Cardiac fibroblast (primary cell): Measurements from ENCODE around the gene CHST15.
"Not testable (repeated sequence)": the region's sequence is repeated elsewhere in the genome, so short reads cannot be mapped to it uniquely, and the experiment has no call there.

Experiments used
- DNase-seq, 2 donors: peaks; one replicate each; pipeline versions ENCODE4 v3.0.0 to v3.0.0-alpha.2; 2010; ENCODE audit warnings: low read depth in 2 of 2
- H3K4me3 ChIP-seq, 2 donors: replicated peaks in 1 of 2; 1 replicate in 1 of 2; 2 replicates in 1 of 2; pipeline ENCODE4 v1.5.1; 2011; ENCODE audit warnings: low read depth in 2 of 2, low read length in 2 of 2, mild to moderate bottlenecking in 2 of 2, moderate library complexity in 1 of 2
- CTCF ChIP-seq: IDR thresholded peaks from one replicate; pipeline ENCODE4 v1.5.1; 2011; ENCODE audit warnings: low read depth, mild to moderate bottlenecking, low read length, inconsistent platforms

CHST15 gene

GRCh38 chr10:124101351-124101750, 8.0 kb upstream of the CHST15 start:
- no peak overlapping the region for H3K4me3 ChIP-seq
- no peak for DNase-seq
- no peak for TF ChIP-seq CTCF

GRCh38 chr10:124100651-124101050, 7.3 kb upstream of the CHST15 start:
- not testable (repeated sequence) for DNase-seq

GRCh38 chr10:124100124-124100523, 6.7 kb upstream of the CHST15 start:
- H3K4me3 ChIP-seq: no peak overlapping the region
- no peak for TF ChIP-seq CTCF
- no peak for DNase-seq

More at GRCh38 chr10:124100651-124101050, 7.3 kb upstream of the CHST15 start:
- H3K4me3 ChIP-seq: not testable (repeated sequence)

- TF ChIP-seq CTCF: no peak
- no peak for DNase-seq
These were observed 6.2 kb upstream of the CHST15 start for GRCh38 chr10:124099604-124100003.

GRCh38 chr10:124098575-124098974, 5.2 kb upstream of the CHST15 start:
- DNase-seq: no peak
- TF ChIP-seq CTCF: no peak
- no peak overlapping the region for H3K4me3 ChIP-seq

More at GRCh38 chr10:124099604-124100003, 6.2 kb upstream of the CHST15 start:
- H3K4me3 ChIP-seq: no peak overlapping the region

- no peak for DNase-seq
- no peak overlapping the region for H3K4me3 ChIP-seq
- no peak for TF ChIP-seq CTCF
These were observed 4.5 kb upstream of the CHST15 start for GRCh38 chr10:124097883-124098282.

GRCh38 chr10:124096494-124096893, 3.1 kb upstream of the CHST15 start:
- no peak for DNase-seq
- TF ChIP-seq CTCF: no peak
- H3K4me3 ChIP-seq: no peak overlapping the region

GRCh38 chr10:124095801-124096200, 2.4 kb upstream of the CHST15 start:
- H3K4me3 ChIP-seq, DNase-seq: not testable (repeated sequence)
